ENCODE data around the gene SRGAP3. TPM values are rescaled to one million over a fixed set of nuclear protein-coding genes. Genes with fewer than 3 reads are reported as not detected.

SRGAP3 gene
- total RNA-seq, 4 donors from 2014 or later: 2.4 to 35.5 (median 8.2) TPM

GRCh38 chr3:9271903-9272302 lies 22.5 kb upstream of the SRGAP3 start:
- Histone ChIP-seq H3K36me3 (no peaks in the 10 kb centered on the region), H3K9me3 (no peaks in the 10 kb centered on the region), H3K4me3 (no peak overlapping the region), H3K4me1 (no peaks in the 10 kb centered on the region), H3K27ac (no peak overlapping the region), H3K27me3 (no peaks in the 10 kb centered on the region)
- intact Hi-C loops (cut with DNase I; ENCODE audit: low total_unique reads): no loop called here
- DNase-seq: no peak
- TF ChIP-seq POLR2A (IDR thresholded peaks at IDR 0.05) (no peak), CTCF (IDR thresholded peaks at IDR 0.05) (no peak)

- TF ChIP-seq CTCF (IDR thresholded peaks at IDR 0.05): no peak
- no peak for TF ChIP-seq POLR2A (IDR thresholded peaks at IDR 0.05)
- no peaks in the 10 kb centered on the region for H3K9me3 ChIP-seq
- no peaks in the 10 kb centered on the region for H3K4me1 ChIP-seq
- H3K27me3 ChIP-seq: no peaks in the 10 kb centered on the region
- no peaks in the 10 kb centered on the region for H3K36me3 ChIP-seq
- H3K27ac ChIP-seq: no peak overlapping the region
- DNase-seq: no peak
- H3K4me3 ChIP-seq: no peak overlapping the region
- intact Hi-C loops (cut with DNase I; ENCODE audit: low total_unique reads): no loop called here
Observed at GRCh38 chr3:9270704-9271103, 21.3 kb upstream of the SRGAP3 start.

- intact Hi-C loops (cut with DNase I; ENCODE audit: low total_unique reads): no loop called here
- no peaks in the 10 kb centered on the region for H3K27me3 ChIP-seq
- no peak overlapping the region for H3K4me3 ChIP-seq
- no peak for DNase-seq
- H3K4me1 ChIP-seq: no peaks in the 10 kb centered on the region
- H3K36me3 ChIP-seq: no peaks in the 10 kb centered on the region
- no peak for TF ChIP-seq POLR2A (IDR thresholded peaks at IDR 0.05)
- TF ChIP-seq CTCF (IDR thresholded peaks at IDR 0.05): no peak
- H3K9me3 ChIP-seq: no peaks in the 10 kb centered on the region
- no peak overlapping the region for H3K27ac ChIP-seq
Observed at GRCh38 chr3:9266716-9267115, 17.3 kb upstream of the SRGAP3 start.

- H3K27ac ChIP-seq: no peak overlapping the region
- no peak for DNase-seq
- no peaks in the 10 kb centered on the region for H3K9me3 ChIP-seq
- H3K4me3 ChIP-seq: no peak overlapping the region
- no peaks in the 10 kb centered on the region for H3K27me3 ChIP-seq
- H3K36me3 ChIP-seq: no peaks in the 10 kb centered on the region
- TF ChIP-seq POLR2A (IDR thresholded peaks at IDR 0.05) (no peak), CTCF (IDR thresholded peaks at IDR 0.05) (no peak)
- intact Hi-C loops (cut with DNase I; ENCODE audit: low total_unique reads): no loop called here
- no peaks in the 10 kb centered on the region for H3K4me1 ChIP-seq
Observed at GRCh38 chr3:9260305-9260704, 10.9 kb upstream of the SRGAP3 start.

GRCh38 chr3:9257092-9257491 lies 7.6 kb upstream of the SRGAP3 start:
- no peaks in the 10 kb centered on the region for H3K36me3 ChIP-seq
- H3K27ac ChIP-seq: no peak overlapping the region
- no peaks in the 10 kb centered on the region for H3K9me3 ChIP-seq
- H3K27me3 ChIP-seq: no peaks in the 10 kb centered on the region
- no peak overlapping the region for H3K4me3 ChIP-seq
- DNase-seq: no peak
- no peaks in the 10 kb centered on the region for H3K4me1 ChIP-seq
- intact Hi-C loops (cut with DNase I; ENCODE audit: low total_unique reads): no loop called here
- TF ChIP-seq POLR2A (IDR thresholded peaks at IDR 0.05) (no peak), CTCF (IDR thresholded peaks at IDR 0.05) (no peak)

Measured in uterus (tissue), 4 donors.